Ramos (cell line): ENCODE measurements around the gene PLPPR3.
"Not testable (repeated sequence)": the region's sequence is repeated elsewhere in the genome, so short reads cannot be mapped to it uniquely, and the experiment has no call there.

Experiments used
- in situ Hi-C: fragments of 300-500 bp; cut with MboI; formaldehyde crosslinking; loops from one replicate; pipeline ENCODE4 v1.14.3; 2022; ENCODE audit warnings: low sequenced_read_pairs; ENCODE audit not compliant: unreplicated experiment

PLPPR3 gene

GRCh38 chr19:831407-832369, 9.9 kb upstream of the PLPPR3 start:
- in situ Hi-C loops = no loop called here

DNA sequence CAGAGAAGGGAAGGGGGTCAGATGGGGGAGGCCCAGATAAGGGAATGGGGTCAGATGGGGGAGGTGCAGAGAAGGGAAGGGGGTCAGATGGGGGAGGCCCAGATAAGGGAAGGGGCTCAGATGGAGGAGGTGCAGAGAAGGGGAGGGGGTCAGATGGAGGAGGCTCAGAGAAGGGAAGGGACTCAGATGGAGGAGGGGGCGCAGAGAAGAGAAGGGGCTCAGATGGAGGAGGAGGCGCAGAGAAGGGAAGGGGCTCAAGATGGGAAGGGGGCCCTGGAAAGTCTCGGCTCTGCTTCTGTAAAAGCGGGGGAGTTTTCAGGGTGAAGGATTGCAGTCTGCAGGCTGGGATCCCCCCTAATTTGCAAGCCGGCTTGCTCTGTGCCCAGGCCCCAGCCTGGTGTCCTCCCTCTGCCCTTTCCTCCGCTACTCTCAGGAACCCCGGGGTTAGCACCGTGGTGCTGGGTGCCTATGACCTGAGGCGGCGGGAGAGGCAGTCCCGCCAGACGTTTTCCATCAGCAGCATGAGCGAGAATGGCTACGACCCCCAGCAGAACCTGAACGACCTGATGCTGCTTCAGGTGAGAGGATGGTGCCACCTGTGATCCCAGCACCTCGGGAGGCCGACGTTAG, 7.5 kb upstream of the PLPPR3 start:
- in situ Hi-C loops = no loop called here

DNA sequence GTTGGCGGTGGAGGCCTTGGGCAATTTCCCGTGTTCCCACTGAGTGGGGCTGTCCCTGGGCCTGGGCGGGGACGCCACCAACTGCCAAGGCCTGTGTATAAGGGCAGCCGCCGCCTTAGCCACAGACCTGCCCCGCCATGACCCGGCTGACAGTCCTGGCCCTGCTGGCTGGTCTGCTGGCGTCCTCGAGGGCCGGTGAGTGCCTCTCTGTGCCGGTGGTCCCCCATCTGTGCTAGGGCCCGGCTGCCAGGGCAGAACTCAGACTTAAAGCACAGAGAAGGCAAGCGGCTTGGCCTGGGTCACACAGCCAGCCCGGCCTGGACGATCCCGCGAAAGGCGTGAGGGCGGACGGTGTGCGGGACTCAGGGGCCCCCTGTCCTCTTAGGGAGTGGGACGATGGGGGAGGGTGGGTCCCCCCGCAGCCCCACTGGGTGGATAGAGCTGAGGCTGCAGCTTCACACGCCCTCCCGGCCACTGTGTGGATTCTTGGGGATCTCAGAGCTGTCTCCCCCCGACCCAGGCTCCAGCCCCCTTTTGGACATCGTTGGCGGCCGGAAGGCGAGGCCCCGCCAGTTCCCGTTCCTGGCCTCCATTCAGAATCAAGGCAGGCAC, 6.1 kb upstream of the PLPPR3 start, which contains the start of gene AZU1:
AZU1 (plus strand) TSS at position 128 of the 612 bp plus-strand sequence; CDS start at position 138, 10 bp downstream.
- in situ Hi-C loops = no loop called here

DNA sequence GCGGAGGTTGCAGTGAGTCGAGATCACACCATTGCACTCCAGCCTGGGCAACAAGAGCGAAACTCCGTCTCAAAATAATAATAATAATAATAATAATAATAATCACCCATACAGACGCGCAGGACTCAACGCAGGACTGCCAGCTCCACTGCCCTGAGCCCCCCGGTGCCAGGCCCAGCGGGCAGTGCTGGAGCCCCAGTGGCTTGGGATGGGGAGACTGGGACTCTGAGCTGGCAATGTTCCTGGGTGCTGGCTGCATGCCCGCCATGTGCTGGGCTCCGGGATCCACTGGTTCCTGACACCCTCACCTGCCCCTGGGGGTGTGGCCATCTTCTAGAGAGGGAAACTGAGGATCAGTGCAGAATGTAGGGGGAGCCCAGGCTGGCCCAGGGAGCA, 5.6 kb upstream of the PLPPR3 start:
- in situ Hi-C loops = no loop called here

DNA sequence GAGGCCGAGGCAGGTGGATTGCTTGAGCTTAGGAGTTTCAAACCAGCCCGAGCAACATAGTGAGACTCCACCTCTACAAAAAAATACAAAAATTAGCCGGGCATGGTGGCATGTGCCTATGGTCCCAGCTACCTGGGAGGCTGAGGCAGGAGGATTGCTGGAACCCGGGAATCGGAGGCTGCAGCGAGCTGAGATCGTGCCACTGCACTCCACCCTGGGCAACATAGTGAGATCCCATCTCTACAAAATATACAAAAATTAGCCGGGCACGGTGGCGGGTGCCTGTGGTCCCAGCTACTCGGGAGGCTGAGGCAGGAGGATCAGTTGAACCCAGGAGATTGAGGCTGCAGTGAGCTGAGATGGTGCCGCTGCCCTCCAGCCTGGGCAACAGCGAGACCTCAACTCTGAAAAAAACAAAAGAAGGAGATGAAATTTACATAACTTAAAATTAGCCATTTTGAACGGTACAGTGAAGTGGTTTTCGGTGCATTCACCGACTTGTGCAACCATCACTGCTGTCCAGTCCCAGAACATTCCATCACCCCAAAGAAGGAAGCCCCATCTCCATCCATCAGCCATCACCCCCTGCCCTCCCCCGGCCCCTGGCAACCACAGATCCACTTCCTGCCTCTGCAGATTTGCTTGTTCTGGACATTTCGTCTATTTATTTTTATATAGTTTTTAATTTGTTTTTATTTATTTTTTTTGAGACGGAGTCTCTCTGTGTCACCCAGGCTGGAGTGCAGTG, 4.3 kb upstream of the PLPPR3 start:
- in situ Hi-C loops = no loop called here

DNA sequence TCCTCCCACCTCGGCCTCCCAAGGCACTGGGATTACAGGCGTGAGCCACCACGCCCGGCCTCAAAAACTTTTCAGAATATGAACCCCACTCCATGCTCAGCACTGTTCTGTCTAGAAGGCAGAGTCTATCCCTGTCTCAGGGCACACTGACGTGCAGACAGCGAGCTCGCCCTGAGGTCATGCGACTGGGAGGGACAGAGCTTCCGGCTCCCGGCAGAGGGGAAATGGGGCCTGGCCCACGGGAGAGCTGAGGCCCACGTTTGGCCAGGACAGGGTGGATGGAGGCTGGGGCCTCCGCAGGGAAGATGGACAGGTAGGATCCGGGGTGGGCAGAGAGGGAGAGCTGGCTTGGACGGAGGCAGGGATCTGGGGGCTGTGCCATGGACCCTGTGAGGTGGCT, 3.1 kb upstream of the PLPPR3 start:
- in situ Hi-C loops = no loop called here

DNA sequence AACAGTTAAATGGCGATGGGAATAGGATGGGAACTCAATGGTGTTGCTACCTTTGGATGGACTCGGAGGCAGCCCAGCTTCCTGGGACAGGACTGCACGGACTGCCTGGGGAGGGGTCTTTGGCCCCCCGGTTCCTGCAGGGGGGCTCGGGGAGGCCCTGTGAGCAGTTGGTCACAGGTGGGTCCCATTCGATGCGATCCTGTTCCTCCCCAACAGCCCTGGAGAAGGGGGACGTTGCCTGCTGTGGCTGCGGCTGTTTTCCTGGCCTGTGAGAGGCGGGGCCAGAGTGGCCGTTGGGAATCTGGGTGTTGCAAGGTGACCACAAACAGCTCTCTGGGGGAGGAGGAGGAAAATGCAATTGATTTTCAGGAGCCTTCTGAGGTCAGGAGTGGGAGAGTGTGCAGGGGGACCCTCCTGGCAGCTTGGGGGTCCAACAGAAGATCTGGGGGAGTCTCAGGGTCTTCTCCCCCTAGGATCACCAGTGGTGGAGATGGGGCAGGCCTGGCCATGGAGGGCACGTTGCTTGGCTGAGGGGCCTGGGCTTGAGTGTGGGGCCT, 1.9 kb upstream of the PLPPR3 start:
- in situ Hi-C loops = no loop called here

DNA sequence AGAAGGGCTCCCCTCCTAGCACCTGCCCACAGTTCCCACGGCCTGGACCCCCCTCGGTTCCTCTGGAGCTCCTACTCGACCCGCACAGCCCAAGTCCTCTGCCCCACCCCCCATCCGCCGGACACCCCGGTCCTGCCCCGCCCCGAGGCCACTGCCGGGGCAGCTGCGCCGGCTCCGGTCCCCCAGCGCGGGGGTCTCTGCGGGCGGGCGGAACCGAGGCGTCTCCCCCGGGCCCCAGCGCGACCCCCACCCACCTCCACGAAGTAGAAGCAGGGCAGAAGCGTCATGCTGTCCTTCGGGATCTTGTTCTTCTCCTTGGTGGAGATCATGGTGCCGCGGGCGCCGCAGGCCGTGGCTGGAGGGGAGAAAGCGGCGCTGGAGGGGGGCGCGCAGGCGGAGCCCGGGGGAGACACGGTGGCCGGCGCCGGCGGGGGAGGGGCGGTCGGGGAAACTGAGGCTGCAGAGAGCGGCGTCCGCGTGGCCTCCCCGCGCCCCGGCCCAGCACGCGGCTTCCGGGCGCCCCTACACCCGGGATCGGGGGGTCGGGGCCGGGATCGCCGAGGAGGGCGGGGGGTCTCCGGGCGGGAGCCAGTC, 427 bp downstream of the PLPPR3 start:
- in situ Hi-C loops = no loop called here

GRCh38 chr19:820212-820611, 1.5 kb downstream of the PLPPR3 start:
- in situ Hi-C loops = not testable (repeated sequence)

DNA sequence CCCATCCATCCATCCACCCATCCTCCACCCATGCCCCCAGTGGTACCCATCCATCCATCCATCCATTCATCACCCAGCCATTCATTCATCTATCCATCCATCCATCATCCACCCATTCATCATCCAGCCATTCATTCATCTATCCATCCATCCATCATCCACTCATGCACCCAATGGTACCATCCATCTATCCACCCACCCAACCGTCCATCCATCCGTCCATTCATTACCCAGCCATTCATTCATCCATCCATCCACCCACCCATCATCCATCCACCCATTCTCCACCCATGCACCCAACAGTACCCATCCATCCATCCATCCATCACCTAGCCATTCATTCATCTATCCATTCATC, 5.3 kb downstream of the PLPPR3 start:
- in situ Hi-C loops = no loop called here

DNA sequence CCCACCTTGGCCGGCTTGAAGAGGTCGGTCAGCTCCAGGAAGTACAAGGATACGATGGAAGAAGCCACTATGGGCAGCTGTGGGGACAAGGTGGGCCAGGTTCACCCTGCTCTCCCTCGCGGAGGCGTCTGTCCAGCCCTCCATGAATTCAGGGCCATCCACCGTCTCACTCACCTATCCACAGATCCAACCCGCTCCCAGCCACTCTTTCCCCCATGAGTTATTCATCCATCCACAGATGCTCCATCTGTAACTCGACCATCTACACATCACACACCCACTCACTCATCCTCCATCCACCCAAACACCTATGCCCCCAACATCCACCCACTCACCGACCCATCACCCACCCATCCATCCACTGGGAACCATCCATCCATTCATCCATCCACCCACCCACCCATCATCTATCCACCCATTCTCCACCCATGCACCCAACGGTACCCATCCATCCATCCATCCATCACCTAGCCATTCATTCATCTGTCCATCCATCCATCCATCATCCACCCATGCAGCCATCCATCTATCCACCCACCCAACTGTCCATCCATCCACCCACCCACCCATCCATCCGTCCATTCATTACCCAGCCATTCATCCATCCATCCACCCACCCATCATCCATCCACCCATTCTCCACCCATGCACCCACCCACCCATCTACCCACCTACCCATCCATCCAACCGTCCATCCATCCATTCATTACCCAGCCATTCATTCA, 5.8 kb downstream of the PLPPR3 start:
- in situ Hi-C loops = no loop called here

- in situ Hi-C loops = no loop called here
Observed at GRCh38 chr19:815079-815774, 6.5 kb downstream of the PLPPR3 start.

- in situ Hi-C loops = no loop called here
Observed at GRCh38 chr19:814152-815078, 7.3 kb downstream of the PLPPR3 start.

GRCh38 chr19:813219-814151, 8.3 kb downstream of the PLPPR3 start:
- in situ Hi-C loops = no loop called here

DNA sequence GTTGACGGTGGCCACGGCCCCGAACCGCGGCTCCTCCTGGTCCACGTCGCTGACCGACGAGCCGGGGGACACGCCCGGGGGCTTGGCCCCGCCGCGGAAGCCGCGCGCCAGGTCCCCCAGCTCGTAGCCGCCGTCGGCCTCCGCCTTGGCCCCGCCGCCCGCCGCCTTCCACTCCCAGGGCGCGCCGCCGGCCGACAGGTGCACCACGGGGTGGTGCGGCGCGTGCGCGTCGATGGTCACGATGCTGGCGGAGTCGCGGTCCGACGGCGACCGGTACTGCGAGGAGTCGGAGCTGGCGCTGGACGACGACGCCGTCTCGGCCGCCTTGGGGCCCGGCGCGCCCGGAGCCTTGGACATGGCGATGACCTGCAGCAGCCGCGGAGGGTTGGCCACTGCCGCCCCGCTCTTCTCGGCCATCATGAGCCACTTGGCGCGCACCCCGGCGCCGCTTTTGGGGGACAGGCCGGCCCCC, 9.0 kb downstream of the PLPPR3 start:
- in situ Hi-C loops = no loop called here

DNA sequence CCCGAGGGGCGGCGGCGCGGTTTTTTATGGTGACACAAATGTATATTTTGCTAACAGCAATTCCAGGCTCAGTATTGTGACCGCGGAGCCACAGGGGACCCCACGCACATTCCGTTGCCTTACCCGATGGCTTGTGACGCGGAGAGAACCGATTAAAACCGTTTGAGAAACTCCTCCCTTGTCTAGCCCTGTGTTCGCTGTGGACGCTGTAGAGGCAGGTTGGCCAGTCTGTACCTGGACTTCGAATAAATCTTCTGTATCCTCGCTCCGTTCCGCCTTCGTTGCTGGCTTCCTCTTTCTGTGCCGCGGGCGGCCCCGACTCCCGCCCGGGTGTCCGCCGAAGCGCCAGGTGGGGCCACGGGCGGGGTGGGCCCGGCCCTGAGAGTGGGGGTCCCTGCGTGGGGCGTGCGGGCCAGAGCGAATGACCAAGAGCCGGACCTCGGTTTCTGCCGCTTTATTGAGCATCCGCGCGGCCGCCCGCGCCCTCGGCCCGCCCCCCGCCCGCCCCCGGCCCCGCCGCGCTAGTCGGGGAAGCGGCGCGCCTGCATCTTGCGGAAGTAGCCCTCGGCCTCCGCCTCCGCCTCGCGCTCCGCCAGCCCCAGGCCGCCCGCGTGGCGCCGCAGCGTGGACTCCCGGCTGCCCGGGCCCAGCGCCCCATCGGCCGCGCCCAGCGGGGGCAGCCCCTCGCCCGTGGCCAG, 9.6 kb downstream of the PLPPR3 start:
- in situ Hi-C loops = no loop called here
